Middle frontal gyrus (tissue), 1 donor: ENCODE data around the gene PSRC1.
"Not testable (repeated sequence)": the region's sequence is repeated elsewhere in the genome, so short reads cannot be mapped to it uniquely, and the experiment has no call there.

Experiments
- DNase-seq: peaks from one replicate; pipeline ENCODE4 v3.0.0-alpha.2; 2015; ENCODE audit warnings: low spot score; ENCODE audit errors: extremely low spot score

The PSRC1 gene

DNA sequence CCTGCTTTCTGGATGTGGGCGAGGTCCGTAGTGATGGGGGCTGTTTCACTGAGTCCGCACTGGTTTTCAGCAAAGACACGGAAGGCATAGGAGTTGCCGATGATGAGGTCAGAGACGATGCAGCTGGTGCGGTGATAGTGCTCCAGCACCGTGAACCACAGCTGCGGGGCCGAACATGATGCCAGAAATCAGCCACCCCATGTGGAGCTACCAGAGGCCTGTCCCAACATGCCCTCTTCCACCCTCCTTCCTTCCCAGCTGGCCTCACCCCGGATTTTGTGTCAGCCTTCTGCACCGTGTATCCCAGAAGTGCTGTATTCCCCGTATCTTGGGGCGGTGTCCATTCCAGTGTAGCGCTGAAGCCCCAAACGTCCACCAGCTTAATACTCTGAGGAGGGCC lies 13.8 kb upstream of the PSRC1 start:
- no peak for DNase-seq

DNA sequence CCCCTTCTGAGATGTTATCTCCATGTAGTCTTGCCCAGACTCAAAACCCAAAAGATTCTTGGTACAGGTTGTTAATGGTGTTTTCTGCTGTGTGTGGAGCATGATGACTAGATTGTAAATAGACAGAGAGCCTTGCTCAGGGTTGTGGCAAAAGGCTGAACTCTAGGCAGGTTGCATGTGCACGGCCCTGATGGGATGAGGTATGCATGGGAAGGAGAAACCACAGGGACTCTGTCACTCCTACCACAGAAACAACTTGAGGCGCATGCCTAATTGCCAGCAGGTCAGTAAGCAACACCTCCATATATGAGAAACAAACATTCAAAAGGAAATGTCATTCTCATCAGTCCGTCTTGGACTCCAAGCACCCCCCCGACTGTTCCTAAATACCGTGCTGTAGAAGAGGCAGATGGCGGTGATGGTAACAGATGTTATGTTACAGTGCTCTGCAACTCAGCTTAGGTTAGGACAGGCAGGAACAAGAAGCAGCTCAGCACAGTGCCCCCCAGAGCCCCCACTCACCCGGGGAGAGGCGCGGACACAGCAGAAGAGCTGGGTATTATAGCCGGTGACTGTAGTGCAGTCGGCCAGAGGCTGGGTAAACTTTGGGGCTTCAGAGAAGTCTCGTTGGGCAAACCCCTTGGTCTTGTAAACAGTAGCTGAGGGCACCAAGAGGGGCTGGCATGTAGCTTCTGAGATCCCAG lies 12.9 kb upstream of the PSRC1 start:
- DNase-seq, result no peak

DNA sequence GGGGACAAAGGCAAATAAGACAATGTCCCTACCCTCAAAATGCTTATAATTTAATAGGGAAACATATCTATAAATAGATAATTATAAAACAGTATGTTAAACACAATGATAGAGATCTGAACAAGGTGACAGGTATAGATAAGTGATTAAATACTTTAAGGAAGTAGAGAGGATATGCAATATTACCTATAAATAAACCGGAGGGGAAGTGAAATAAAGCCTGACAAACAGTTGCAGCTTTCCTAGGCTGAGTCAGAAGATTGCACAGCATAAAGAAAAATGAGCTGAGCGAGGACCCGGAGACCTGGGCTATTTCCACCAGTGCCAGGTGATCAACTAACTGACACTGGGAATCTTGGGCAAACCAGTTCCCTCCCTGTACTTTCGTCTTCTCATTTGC lies 11.5 kb upstream of the PSRC1 start:
- DNase-seq, result no peak

DNA sequence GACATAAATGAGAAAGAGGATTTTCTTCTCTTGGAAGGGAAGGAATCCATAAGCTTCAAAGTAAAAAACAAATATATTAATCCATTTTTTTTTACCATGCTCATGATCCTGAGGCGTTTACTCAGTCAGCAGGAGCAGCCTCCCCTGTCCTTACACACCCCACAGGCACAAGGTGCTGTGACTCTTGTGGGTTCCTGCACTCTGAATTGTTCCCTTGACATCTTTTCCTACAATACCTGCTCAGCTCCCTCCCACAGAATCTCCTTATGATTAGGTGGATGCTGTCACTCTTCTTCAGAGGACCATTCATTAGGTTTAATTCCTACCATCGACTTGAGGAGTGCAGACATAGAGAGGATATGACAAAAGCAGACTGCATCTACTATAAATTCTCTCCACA lies 10.1 kb upstream of the PSRC1 start:
- no peak for DNase-seq

DNA sequence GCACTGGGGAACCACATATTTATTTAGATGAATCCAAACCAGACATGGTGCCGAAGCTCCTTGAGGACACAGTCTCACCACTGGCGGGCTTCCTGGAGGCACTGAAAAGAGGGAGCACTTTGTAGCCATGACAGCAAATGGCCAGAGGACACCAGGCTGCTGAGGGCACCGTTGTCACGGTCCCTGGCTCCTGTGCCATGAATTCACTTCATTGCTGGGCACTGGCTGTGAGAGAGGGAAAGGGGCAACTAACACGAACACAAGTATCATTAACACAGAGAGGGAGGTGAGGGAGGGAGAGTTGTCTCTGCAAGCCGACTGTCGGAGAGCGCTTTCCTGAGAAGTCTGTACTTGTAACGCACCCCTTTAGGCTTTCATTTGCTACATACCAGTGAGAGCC lies 9.4 kb upstream of the PSRC1 start:
- DNase-seq, result no peak

DNA sequence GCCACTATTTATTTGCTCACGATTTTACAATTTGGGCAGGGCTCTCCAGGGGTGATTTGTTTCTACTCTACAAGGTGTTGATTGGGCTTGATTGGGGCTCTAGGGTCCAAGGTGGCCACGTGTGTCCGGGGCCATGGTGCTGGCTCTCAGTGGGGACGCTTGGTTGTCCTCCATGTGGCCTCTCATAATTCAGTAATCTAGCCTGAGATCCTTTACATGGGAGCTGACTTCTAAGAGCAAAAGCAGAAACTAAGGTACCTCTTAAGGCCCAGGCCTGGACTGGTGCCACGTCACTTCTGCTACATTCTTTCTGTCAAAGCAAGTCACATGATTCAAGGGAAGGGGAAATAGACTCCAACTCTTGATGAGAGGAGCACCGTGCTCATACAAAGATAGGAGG lies 8.1 kb upstream of the PSRC1 start:
- no peak for DNase-seq

DNA sequence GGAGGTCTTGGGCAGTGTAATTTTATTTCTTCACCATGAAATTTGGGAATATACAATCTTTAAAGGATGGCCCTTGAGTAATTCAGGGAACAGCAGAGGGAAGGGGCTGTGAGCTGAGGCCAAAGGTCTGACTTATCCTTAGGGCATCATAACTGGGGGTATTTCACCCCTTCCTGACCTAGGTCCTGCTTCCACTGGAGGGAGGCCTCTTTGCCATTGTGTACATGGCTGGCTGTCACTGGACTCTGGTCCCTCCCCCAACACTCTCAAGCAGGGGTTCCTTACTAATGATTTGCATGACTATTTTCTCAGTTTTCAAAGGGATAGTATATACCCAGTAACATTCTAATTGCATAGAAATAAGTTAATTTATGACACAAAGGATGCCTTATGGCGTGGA lies 7.2 kb upstream of the PSRC1 start:
- no peak for DNase-seq

DNA sequence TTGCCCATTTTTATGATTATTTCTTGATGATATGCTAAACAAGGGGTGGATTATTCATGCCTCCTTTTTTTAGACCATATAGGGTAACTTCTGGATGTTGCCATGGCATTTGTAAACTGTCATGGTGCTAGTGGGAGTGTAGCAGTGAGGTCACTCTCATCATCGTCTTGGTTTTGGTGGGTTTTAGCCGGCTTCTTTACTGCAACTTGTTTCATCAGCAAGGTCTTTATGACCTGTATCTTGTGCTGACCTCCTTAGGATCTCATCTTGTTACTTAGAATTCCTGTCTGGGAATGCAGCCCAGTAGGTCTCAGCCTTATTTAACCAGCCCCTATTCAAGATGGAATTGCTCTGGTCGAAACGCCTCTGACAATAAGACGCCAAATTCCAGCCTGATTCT lies 3.8 kb upstream of the PSRC1 start:
- DNase-seq, result not testable (repeated sequence)

DNA sequence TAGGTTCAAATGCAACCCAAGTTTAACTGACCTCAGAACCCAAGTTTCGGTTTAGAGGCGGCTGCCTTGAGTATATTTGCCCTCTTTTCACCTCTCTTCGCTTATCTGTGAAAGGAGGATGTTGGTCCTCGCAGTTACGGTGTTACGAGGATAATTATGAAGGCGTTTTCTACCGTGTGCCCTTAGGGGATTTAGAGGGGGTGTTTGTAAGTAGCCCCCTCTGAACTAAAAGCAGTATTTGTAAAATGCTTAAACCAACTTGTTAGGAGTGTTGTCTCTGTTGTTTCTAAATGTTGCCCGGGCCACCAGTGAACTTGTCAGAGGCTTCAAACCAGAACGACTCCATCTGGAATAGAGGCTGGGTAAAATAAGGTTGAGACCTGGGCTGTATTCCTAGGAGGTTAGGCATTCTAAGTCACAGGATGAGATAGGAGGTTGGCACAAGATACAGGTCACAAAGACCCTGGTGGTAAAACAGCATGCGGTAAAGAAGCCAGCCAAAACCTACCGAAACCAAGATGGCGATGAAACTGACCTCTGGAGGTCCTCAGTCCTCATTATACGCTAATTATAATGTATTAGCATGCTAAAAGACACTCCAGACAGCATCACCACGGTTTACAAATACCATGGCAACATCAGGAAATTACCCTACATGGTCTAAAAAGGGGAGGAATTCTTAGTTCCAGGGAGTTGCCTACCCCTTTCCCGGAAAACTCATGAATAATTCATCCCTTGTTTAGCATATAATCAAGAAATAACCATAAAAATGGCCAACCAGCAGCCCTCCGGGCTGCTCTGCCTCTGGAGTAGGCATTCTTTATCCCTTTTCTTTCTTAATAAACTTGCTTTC lies 1.0 kb upstream of the PSRC1 start:
- DNase-seq, result no peak

DNA sequence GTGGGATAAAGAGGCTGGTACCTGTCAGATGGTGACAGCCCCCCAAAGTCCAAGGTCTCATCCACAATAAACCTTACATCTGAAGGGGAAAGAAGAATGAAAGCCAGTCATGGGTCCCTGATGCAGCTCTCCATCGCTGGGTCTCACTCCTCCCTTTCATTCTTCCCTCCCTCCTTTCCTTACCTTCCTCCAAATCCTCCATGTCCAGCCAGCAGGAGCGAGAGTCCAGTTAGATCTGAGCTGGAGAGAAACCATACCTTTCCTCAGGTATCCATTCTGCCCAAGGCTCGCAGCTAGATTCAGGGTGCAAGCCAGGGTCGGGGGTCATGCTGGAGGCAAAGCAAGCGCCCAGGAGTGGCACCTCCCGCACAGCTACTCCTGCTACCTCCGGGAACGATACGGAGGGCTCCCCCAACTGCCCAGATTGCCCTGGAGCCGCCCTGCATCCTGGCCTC lies 421 bp downstream of the PSRC1 start:
- DNase-seq, result no peak

DNA sequence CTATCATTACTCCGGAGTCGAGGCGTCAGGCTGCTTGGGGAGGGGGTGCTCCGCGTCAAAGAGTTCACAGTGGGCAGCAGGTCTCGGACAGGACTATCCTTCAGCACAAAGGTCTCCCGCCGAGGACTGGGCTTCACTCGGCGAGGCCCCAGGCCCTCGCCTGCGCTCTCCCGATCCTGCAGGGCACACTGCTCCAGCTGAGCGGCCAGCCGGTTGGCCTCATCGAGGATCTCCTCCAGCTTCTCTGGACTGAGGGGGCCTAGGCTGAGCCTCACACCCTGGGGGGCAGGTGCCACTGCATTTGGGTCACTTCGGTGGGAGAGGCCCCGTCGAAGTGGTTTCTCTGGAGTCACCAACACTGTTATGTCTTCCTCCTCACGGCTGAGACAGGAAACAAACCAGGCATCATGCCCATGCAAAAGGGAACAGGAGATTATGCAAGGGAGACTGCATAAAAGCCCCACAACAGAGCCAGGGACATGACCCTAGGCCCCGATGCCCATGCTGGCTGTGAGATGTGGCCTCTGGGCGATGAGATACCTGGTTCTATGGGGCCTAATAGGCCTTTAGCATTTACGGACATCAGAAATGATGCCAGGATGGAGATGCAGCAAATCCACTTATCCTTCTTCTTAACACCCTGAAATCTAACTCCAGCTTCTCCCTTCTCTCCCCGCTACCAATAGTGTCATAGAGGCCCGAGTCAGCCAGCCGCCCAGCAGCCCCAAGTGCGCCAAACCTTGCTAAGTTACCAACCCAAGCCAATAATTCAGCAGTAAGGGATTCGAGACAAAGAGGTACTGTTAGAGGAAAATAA lies 1.1 kb downstream of the PSRC1 start:
- DNase-seq, result no peak

DNA sequence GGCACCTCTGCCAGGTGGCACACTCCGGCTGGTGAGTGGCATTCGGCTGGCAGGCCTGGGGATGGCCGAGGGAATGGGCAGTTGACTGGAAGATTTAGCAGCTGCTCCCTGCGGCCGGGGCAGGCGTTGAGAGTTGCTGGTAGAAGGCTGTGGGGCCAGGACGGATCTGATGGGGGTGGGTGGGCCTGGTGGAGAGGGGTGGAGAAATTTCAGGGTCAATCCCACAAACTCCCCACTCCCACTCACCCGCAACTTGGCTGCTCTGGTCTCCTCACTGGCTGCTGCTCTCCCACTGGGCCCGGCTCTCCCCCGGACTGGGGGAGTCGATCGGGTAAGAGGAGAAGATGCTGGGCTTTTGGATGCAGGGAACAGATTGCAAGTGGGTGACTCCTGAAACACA lies 2.1 kb downstream of the PSRC1 start:
- no peak for DNase-seq

DNA sequence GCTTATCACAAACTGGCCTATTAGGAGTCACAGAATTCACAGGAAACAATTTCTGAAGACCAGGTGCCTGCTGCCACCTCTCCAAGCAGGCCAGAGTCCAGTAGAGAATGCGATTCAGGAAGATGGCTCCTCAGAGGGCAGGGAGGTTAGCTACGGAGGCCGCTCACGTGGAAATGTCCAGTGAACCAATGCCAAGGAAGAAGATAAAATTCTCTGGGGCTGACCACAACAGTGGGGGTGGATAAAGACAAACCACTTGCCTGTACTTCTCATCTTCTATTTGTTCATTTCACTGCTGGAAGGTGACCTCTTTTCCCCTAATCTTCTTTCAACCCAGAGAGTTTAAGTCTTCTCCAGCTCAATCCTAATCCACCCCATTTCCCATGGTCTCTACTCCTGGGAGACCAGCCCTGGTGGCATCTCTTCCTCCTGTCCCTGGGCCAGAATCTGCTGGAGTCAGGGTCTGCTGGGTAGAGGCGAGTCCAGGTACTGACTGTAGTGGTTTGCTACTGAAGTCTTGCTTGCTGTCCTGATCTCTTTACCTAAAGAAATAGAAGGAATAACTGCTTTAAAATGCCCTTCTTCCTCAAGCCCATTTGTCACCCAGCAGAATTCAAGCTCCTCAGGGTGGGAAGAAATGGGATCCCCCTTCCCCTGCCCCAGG lies 3.2 kb downstream of the PSRC1 start:
- DNase-seq, result no peak

DNA sequence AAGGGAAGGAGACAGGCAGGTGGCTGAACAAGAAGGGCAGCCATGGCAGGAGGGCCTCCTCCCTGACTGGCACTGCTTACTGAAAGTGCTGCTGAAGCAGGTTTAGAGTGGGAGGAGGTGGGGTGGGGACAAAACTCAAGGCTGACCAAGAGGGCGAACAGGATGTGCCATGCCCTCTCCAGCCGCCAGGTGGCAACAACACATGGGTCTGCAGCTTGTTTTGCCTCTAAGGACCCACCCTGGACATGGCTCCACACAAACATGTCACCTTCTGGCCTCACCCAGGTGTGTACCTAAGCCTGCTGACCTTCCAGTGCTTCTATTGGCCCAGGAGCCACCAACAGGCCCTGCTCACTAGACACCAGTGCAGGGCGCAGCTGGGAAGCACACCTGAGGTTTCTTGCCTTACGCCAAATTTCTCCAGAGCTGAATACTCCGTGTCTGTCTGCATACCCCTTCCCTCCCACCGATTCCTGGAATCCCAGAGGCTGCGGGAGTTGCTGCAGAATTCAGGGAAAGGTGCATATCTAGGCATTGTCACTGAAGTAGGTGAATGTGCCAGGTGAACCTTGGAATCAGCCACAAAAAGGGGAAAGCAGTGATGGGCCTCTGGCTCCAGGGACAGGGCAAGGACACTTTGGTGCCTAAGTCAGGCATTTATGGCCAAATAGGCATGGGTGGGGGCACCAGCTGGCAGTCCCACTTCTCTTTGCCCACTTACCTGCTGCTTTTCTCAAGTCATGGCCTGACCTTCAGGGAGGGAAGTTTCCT lies 5.3 kb downstream of the PSRC1 start:
- peak; percentile 50 for DNase-seq

DNA sequence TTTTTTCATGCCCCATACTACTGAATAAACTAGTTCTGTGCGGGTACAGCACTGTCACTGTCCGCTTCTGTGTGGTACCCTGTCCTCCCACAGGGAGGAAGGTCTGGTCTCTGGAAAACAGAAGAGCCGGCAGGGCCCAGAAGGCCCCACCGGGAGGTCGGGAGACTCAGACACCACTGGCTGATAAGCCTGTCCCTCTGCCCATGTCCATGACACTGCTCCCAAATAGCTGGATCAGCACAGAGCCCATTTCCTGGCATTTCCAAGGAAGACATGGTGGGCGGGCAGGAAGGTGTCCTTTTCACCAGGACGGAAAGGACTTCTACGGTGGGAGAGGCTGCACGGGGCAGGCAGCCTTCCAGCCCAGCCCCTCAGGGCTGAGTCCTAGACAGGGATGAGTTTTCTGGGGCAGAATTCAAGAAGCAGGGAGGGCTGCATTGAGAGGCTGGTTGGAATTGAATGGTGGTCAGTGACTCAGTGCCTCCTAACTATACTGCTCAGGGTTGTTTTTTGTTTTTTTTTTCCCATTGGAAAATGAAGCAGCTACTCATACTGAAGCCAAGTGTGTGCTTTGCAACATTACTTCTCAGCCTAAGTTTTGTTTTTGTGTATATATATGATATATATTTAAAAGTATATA lies 7.1 kb downstream of the PSRC1 start:
- no peak for DNase-seq

DNA sequence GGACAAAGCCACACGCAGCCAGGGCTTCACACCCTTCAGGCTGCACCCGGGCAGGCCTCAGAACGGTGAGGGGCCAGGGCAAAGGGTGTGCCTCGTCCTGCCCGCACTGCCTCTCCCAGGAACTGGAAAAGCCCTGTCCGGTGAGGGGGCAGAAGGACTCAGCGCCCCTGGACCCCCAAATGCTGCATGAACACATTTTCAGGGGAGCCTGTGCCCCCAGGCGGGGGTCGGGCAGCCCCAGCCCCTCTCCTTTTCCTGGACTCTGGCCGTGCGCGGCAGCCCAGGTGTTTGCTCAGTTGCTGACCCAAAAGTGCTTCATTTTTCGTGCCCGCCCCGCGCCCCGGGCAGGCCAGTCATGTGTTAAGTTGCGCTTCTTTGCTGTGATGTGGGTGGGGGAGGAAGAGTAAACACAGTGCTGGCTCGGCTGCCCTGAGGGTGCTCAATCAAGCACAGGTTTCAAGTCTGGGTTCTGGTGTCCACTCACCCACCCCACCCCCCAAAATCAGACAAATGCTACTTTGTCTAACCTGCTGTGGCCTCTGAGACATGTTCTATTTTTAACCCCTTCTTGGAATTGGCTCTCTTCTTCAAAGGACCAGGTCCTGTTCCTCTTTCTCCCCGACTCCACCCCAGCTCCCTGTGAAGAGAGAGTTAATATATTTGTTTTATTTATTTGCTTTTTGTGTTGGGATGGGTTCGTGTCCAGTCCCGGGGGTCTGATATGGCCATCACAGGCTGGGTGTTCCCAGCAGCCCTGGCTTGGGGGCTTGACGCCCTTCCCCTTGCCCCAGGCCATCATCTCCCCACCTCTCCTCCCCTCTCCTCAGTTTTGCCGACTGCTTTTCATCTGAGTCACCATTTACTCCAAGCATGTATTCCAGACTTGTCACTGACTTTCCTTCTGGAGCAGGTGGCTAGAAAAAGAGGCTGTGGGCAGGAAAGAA lies 8.1 kb downstream of the PSRC1 start:
- no peak for DNase-seq

DNA sequence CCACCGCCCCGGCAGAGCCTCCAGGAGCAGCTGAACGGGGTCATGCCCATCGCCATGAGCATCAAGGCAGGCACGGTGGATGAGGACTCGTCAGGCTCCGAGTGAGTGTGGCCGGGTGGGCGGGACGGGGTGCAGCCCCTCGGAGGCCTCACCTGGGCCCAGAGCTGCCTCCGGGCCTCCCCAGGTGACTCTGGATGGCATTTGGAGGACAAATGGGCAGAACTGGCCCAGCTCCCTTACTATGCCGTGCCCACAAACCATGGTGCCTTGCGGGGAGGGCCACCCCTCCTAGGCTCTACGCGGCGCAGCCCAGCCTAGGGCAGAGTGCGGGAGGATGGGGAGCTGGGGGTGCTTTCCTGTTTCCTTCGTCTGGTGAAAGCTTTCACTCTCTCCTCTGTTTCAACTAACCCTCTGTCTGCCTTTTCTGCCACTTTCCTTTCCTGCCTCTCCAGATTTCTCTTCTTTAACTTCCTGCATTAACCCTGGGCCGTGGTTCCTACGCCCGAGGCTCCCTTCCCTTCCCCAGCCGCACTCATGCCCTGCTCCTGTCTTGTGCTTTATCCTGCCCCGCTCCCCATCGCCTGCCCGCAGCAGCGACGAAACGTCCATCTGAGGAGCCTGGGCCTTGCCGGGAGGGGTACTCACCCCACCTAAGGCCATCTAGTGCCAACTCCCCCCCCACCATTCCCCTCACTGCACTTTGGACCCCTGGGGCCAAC lies 9.2 kb downstream of the PSRC1 start:
- no peak for DNase-seq

DNA sequence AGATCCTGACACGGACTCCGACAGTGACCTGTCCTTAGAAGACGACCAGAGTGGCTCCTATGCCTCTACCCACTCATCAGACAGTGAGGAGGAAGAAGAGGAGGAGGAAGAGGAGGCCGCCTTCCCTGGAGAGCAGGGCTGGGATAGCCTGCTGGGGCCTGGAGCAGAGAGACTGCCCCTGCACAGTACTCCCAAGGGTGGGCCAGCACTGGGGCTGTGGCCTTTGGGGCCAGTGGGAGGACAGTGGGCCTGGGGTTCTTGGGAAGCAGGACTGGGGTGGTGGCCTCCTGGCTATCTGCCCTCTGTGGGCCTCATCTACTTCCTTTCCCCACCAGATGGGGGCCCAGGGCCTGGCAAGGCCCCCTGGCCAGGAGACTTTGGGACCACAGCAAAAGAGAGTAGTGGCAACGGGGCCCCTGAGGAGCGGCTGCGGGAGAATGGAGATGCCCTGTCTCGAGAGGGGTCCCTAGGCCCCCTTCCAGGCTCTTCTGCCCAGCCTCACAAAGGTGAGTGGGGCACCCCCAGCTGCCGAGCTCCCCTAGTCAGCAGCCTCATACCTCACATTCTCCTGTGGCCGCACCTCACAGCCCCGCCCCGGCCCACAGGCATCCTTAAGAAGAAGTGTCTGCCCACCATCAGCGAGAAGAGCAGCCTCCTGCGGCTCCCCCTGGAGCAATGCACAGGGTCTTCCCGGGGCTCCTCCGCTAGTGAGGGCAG lies 10.0 kb downstream of the PSRC1 start:
- no peak for DNase-seq
